ENCODE measurements around the gene DHRS1. TPM values are rescaled to one million over a fixed set of nuclear protein-coding genes. Genes with fewer than 3 reads are reported as not detected.

The DHRS1 gene
- total and polyA plus RNA-seq, 2 of the 4 experiments (the other 2 are of a cell fraction), result 15.8 to 38.6 TPM

GRCh38 chr14:24307156-24307574 lies 7.6 kb upstream of the DHRS1 start:
- no peak overlapping the region for H3K4ac ChIP-seq (ENCODE audit: low read depth, low read length)
- no peak overlapping the region for H2AFZ ChIP-seq (replicated peaks; ENCODE audit: low read length, poor library complexity)
- H4K20me1 ChIP-seq (ENCODE audit: insufficient read depth, low read length), result peaks cover 8% of the 10 kb centered on the region; the same call in 1 of the 2 replicates
- H3K9ac ChIP-seq (ENCODE audit: low read depth, low read length), result no peak overlapping the region
- ChIA-PET POLR2A (ENCODE audit: unreplicated experiment) (no interaction called here), CTCF (interaction anchor here (0.6 to 4.1 kb wide), 5 partner anchors 9 to 65 kb away, joined by 3 to 20 read pairs (median 6); partner anchors contain the start of gene TINF2)
- H3K27me3 ChIP-seq (ENCODE audit: control insufficient read depth, insufficient read depth, low read length), result no peaks in the 10 kb centered on the region
- H3K27ac ChIP-seq (ENCODE audit: insufficient read depth, low read length), result no peak overlapping the region
- no peak overlapping the region for H3K56ac ChIP-seq (ENCODE audit: extremely low read depth, insufficient read depth, low read length)
- H4K5ac ChIP-seq (ENCODE audit: low read depth, low read length), result no peak overlapping the region
- H3K14ac ChIP-seq (replicated peaks; ENCODE audit: low read depth, low read length), result no peak overlapping the region
- H2AK9ac ChIP-seq (replicated peaks; ENCODE audit: low read depth, low read length, poor library complexity), result no peak overlapping the region
- H2BK20ac ChIP-seq (ENCODE audit: low read depth, low read length), result no peak overlapping the region
- H3K4me3 ChIP-seq (ENCODE audit: insufficient read depth, low read depth, low read length), result no peak overlapping the region
- no peaks in the 10 kb centered on the region for H3K9me3 ChIP-seq (ENCODE audit: control insufficient read depth, insufficient read depth, low read length)
- H3K79me1 ChIP-seq (ENCODE audit: low read depth in 1 of 2, low read length in 2 of 2), result peaks cover 7 to 15% of the 10 kb centered on the region in 2 experiments; a peak in 2 of 4 replicates
- peaks cover 5% of the 10 kb centered on the region; the same call in 1 of the 2 replicates for H3K9me1 ChIP-seq (ENCODE audit: insufficient read depth, low read length)
- no TSS peak for BruUV-seq (replicated peaks)
- peaks cover 10% of the 10 kb centered on the region; the same call in 1 of the 2 replicates for H3K4me1 ChIP-seq (ENCODE audit: control insufficient read depth, insufficient read depth, low read length)
- intact Hi-C loops (cut with micrococcal nuclease) (no loop called here), dilution Hi-C loops (cut with HindIII; ENCODE audit: low sequenced_read_pairs, unreplicated experiment) (no loop called here), in situ Hi-C loops (cut with MboI; ENCODE audit: low sequenced_read_pairs) (no loop called here)
- no peak overlapping the region for H2BK5ac ChIP-seq (ENCODE audit: low read depth, low read length, poor library complexity, severe bottlenecking)
- DNase-seq (no peak), ATAC-seq (ENCODE audit: low read depth) (no peak)
- no peak overlapping the region for H3K23ac ChIP-seq (ENCODE audit: low read depth, low read length)
- no peak for TF ChIP-seq CEBPB (IDR thresholded peaks at IDR 0.05; ENCODE audit: low read depth, low read length)
- TF ChIP-seq MAZ (IDR thresholded peaks at IDR 0.05; ENCODE audit: borderline replicate concordance, low read depth, low read length), result no peak
- no peak for TF ChIP-seq RFX5 (IDR thresholded peaks at IDR 0.05; ENCODE audit: low read depth, low read length)
- no peak for TF ChIP-seq MXI1 (IDR thresholded peaks at IDR 0.05; ENCODE audit: borderline replicate concordance, low read depth, low read length)
- TF ChIP-seq POLR2A (IDR thresholded peaks at IDR 0.05; ENCODE audit: low read depth, low read length), result no peak
- no peak for TF ChIP-seq RCOR1 (IDR thresholded peaks at IDR 0.05; ENCODE audit: insufficient replicate concordance, low read length)
- TF ChIP-seq FOS (IDR thresholded peaks at IDR 0.05; ENCODE audit: low read depth, low read length), result no peak
- TF ChIP-seq USF2 (IDR thresholded peaks at IDR 0.05; ENCODE audit: low read depth, low read length), result no peak
- TF ChIP-seq BHLHE40 (IDR thresholded peaks at IDR 0.05; ENCODE audit: low read depth, low read length), result no peak
- no peak for TF ChIP-seq SMC3 (IDR thresholded peaks at IDR 0.05; ENCODE audit: low read depth, low read length)
- no peak for TF ChIP-seq MAFK (IDR thresholded peaks at IDR 0.05; ENCODE audit: low read depth, low read length)
- TF ChIP-seq NFE2L2 (IDR thresholded peaks at IDR 0.05; ENCODE audit: low read depth, low read length), result no peak
- no peak for TF ChIP-seq ELK1 (IDR thresholded peaks at IDR 0.05; ENCODE audit: borderline replicate concordance, low read depth, low read length)
- H2AK5ac ChIP-seq (ENCODE audit: low read depth, low read length), result no peak overlapping the region
- no peak overlapping the region for H3K4me2 ChIP-seq (ENCODE audit: low read depth, low read length)
- no peak overlapping the region for H3K18ac ChIP-seq (ENCODE audit: low read depth, low read length)
- no peak overlapping the region for H2BK15ac ChIP-seq (ENCODE audit: low read depth, low read length)
- H4K91ac ChIP-seq (ENCODE audit: insufficient read depth, low read depth, low read length), result no peak overlapping the region
- H3K36me3 ChIP-seq (ENCODE audit: control insufficient read depth, insufficient read depth, low read length), result peaks cover 39% of the 10 kb centered on the region
- no peak overlapping the region for H2BK120ac ChIP-seq (ENCODE audit: low read depth, low read length)
- WGBS, 2 experiments (ENCODE audit: extremely low coverage in 2 of 2, insufficient read length in 1 of 2), result 86% methylated on average over 9 of the region's 11 CpGs; no CpG with 5 or more reads in 1 of the 2 experiments
- no peak overlapping the region for H4K8ac ChIP-seq (ENCODE audit: low read depth in 2 of 2, low read length in 2 of 2)
